ENCODE results near the gene SIX1.

SIX1 gene

DNA sequence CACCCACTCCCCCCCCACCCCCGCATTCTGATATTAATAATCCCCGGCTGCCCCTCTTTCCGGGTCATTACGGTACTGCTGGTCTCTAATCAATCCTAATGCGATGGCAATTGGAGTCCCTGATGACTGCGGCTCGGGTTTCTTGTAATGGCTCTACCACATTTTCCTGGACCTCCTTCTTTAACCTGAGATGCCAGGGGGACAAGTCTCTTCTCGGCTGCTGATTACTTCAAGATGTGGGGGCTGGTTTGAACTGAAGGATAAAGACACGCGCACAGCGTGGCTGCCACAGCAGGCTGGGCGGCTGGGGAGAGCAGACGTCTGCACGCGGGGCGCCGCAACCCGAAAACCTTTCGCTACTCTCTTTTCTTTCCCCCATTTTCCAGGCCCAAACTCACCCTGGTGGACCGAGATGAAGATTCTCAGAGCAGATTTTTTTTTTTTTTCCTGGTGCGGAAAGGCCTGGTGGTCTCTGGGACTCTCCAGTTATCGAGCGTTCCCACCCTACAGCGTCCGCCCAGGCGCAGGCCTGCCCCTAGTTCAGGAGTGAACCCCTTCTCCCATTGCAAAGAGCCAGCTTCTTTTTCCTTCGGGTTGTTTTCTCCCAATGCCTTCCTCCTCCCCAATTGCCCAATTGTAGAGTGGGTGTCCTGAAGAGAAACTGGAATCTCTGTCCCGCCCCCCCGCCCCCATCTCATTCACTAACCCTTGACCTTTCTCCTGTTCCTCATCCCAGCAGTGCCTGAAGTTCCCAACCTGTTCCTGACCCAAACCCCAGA lies 6.0 kb upstream of the SIX1 start:
- DNase-seq = no peak

DNA sequence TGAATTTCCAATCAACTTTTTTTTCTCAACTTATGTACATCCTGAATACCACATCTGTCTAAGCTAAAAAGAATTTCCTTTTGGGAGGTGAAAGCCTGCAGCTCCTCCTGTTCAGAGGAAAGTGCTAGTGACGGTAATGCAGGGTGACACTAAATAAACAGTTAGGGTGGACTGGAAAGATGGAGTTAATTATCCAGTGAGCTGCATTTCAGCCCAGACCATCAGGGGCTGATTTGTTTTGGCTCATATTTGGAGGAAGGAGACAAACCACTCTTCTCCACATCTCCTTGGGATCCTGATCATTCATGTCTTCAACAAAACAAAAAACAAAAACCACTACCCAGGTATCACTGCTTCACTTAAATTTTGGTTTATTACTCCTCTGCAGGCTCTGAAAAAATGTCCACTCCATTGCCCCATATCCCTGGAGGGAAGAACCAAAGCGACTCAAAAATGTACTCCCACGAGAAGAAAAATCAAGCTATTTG lies 5.1 kb upstream of the SIX1 start:
- no peak for DNase-seq

DNA sequence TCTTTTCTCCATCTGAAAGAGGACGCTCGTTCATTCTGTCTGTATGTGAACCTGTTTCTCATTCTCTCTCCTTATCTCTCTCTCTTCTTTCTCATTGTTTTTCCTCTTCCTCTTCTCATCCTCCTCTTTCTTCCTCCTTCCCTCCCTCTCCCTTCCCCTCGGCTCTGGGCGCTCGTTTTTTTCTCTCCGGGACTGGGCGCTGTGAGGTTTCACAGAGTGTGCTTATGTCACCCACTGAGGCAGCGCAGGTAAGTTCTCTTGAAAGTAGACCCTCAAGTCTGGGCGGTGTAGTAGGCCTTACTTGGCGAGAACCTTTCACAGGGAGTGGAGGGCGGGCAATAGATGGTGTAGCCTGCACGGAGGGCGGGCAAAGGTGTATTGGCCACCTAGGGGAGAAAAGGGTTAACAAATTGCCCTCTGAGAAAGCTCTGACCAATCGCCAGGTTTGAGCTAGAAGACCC lies 4.5 kb upstream of the SIX1 start:
- DNase-seq = no peak

DNA sequence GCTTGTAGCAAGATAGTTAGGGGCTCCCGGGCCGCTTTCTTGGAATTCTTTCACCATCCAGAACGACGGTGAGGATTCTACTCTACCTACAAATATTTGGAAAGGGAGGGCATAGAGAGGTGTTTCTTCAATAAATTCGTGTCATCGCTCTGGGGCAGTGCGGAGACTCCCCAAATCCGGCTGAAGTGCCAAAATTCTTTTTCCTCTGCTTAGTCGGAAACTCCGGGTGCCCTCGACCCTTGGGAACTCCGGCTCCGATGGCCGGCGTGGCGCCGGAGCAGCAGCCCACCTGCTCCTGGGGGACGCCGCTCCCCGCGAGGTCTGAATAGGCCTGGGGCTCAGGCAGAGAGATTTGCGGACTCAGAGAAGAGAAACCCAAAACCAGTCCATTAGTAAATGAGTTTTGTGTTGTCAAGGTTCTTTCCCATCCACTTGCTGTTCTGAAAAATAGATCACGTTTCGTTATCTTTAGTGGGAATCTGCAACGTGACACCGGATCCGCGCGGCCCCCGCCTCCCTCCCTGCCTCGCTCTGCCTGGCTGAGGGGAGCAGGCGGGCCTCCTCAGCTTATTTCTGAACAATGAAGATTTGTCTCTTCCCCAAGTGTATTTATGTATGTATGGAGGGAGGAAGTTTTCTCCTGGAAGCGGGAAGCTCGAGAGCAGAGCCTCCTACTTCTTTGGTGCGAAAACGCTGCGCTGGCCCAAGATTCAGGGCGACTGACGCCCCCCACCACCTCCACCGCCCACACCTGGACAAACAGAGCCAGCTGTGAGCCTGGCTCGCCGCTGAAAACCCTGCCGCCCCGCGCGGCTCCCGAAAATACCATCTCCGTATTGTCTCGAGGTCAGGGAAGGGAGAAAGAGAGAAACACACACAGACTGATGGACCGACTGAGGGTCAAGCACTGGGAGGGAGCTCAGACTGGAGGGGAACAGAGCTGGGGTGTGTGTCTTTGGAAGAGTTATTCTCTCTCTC lies 3.7 kb upstream of the SIX1 start:
- no peak for DNase-seq

DNA sequence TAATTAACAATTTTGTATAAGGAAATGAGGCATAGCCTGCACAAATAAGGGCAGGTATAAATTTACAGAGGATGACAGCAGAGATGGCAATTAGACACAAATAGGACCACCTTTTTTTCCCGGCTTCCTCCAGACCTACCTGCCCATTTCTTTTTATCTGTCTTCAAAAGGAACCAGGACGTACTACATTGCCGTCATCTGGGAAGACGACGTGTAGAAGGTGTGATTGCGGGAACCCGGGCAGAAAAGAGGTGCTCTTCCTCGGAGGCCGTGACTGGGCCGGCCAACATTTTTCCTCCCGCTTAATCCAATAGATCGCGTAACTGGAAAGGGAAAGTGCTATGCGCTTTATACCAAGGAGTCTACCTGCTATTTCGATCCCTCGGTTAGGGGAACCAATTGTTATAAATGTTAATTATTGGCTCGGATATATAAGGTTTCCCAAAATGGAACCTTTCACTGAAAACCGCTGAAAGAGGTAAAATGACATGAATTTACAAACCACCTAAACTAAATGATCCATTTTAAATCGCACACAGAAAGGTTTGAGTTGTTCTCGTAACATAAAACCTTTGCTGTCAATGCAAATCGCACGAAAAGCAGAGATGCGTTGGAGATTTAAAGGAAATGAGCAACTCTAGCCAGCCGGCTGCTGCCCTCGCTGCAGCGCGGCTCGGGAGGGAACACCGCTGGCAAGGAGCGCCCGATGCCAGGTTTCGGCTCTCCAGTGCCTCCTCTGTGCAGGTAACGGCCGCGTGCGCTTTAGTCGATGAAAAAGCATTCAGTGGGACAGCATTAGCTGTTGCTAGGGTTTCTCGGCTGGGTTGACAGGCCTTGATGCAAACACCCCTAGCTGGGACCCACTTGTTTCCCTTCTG lies 2.8 kb upstream of the SIX1 start:
- no peak for DNase-seq

DNA sequence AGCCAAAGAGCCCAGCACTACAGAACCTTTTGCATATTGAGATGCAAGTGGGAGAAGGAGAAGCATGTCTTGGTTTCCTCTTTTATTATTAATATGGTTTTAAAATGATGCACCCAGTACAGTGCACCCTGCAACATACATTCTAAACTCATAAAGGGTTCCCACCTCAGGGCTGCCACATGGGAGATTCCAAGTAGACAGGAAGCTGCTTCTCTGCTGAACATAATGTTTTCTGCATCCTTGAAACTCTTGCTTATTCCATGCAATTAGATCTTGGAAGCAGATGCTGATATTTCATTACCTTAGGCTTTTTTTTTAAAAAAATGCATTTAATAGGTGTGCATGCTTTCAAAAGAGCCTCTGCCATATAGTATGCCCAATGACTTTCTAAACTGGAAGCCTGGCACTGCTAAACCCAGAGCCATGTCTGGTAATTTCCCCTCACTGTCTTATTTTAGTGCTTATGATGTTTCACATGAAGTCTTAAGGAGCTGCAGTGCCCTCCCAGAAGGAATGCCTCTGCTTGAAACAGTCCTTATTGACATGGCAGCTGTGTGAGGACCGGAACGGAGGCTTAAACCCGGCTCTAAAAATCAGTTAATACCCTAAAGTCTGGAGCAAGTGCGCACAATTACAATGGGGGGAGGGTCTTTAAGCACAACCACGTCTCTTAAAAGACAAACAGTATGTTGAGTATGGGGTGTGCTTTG lies 2.0 kb upstream of the SIX1 start:
- no peak for DNase-seq

DNA sequence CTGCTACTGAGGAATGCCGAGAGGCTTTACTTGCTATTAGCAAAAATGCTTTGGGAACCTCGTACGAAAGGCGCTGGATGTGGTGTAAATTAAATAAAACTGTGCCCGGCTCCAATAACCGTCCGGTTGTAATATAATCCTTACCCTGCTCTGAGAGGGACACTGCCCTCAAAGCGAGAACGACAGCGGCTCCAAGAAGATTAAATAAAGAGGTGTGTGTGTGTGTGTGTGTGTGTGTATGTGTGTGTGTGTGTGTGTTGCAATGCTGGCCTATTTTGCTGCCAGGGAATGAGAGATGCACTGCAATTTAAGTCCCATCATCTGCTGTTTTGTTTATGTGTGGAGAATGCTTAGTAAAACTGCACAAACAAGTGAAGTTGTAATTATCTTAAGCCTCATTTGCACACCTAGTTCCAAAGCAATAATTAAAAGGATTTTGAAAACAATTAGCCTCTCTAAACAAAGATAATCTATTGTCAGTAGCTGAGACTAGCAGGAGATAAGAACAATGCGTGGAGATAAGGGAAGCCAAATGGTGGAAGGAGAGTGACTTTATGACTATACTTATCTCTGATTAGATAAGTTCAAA lies 1.2 kb upstream of the SIX1 start:
- DNase-seq = no peak

DNA sequence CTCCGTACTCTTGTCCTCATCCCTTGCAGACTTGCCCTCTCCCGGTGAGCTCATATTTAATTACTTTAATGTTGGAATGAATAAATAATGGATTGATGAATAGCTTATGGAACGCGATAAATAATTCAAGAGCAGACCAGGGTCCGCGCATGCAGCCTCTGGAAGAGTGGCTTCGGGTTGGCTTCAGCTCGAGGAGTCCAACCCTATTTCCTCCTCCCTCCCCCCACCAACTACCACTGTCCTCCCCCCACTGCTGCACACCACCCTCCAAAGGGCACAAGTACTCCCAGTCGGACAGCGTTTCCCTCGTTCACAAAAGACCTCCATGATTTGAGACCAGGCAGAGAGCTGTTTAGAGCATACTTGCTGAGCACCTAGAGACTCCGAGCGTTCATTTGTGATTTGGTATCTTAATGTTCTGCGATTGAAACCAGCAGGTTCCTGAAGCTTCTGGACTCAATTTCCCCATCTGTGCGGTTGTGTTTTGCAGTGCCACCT lies 647 bp upstream of the SIX1 start:
- DNase-seq = no peak

DNA sequence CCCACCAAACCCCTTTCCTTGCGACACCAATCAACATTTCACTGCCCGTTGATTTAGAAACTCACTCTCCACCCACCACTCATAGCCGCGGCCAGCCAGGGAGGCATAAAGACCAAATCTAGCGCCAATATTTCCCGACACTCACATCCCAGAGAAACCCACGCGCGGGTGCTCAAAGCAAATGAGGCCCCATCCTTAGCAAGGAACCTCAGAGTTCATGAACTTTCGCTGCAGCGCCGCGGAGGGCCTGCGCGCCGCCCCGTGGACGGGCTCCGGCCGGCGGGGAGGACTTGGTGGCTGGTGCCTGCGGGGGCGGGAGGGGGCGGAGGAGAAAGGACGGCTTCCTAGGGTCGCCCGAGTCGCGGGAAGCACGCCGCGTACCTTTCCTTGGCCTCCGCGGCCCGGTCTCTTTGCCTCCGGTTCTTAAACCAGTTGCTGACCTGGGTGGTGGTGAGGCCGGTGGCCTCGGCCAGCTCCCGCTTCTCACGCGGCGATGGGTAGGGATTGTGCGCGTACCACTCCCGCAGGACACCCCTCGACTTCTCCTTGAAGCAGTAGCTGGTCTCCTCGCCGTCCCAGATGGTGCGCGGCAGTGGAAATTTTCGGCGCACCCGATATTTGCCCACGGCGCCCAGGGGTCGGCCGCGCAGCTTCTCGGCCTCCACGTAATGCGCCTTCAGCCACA lies 886 bp downstream of the SIX1 start:
- DNase-seq = no peak

DNA sequence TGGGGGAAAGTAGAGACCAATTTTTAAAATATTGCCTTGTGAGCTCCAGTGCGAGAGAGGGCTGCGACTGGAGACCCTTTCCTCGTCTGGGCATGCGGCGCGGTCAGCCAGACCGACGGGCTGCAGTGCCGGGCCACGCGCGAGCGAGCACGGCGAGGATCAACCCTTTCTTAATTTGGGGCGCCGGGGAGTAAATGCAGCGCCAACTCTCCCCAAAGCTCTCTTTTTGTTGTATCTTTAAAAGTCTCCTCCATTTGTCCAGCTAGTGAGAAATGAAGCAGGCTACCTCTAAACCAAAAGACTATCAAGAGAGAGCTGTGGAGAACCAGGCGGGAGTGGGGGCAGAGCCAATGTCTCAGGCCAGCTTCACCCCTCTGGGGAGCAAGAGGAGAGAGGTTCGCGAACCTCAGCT lies 1.4 kb downstream of the SIX1 start:
- no peak for DNase-seq

DNA sequence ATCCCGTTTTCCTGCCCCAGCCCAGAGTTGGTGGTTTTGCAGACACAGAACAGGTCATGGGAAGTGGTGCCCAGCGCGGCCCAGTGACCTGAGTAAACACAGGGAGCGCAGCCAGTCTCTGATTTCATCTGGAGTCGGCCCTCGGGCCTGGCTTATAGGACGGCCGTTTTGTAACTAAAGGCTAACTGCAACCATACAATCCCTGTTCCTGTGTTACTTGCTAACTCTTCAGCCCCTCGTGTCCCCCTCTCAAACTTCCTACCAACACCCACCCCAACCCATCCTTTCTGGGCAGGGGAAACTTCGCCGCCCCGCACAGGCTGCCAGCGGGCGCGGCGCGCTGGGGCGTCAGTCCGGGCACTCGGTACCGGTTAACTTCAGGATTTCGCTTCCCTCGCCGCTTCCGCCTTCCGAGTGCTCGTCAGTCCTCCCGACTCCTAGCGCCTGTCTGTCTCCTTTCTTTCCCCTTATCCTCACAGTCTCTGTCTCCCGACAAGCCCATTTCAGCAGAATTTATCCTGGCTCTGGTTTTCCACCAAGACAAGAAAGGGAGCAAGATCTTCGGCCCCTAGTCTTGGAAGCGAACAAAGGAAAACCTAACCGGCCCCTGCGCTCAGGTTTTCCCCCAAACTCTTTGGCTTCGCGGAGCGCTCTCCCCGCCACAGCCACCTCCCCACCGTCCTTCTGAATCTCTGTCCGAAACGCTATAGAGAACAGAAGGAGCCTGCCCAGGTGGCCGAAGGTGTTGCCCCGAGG lies 2.0 kb downstream of the SIX1 start:
- DNase-seq = no peak

DNA sequence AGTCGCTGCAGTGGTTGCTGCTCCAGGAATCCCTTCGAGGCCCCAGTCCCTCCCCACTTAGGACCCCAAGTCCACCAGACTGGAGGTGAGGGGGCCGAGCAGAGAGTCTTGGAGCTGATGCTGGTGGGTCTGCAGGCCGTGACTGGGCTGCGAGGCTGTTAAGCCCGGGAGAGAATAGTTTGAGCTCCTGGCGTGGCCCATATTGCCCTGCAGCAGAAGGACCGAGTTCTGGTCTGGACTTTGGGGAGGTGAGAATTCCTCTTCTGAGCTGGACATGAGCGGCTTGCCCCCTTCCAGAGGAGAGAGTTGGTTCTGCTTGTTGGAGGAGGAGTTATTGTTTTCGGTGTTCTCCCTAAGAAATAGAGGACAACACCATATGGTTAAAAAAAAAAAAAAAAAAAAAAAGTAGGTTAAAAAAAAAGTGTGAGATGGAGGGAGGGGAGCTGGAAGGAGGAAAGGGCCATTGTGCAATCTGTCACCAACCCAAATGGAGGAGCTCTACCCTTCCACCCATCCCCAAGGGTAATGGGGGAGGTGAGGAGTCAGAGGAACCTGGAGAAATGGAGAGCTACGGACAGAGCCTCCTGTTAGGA lies 3.0 kb downstream of the SIX1 start:
- DNase-seq = no peak

DNA sequence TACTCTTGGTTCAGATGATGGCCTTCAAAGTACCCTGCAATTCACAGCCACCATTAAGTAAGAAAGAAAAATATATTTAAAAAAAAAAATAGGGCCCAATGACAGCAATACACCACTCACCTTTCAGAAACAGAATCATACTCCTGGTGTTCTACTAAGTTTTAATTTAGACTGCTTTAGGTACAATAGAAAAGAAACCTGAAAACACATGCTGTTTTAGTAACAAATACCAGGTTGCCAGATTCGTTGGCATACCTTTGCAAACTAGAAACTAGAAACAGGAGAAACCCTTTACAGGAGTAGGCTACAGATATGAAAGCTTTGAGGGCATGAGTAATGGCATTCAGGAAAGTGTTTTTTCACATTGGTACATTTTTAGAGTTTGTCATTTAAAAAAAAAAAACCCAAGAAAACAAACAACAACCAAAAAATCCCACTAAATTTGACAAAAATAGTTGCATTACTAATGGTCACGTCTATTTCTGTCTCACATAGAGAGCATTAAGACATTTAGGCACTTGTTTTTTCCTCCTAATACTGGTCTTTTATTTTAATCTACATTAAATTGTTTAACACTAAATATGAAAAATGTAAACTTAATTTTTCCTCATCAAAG lies 4.0 kb downstream of the SIX1 start:
- no peak for DNase-seq

DNA sequence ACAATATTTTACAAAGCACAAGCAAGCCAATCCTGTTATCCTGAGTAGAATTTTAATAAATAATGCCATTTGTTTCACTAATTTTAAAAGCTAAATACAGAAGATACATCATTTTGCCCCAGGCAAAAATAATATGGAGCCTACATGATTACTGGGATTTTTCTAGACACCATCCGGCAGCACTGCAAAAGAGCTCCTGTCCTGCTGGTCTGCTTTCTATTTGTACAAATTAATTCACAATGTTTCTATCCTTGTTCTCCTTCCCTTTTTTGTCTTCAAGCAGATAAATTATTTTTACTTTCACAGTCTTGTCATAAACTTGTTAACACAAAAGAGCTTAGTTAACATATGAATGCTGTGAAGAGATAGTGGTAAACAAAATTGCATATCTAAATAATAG lies 4.6 kb downstream of the SIX1 start:
- no peak for DNase-seq

DNA sequence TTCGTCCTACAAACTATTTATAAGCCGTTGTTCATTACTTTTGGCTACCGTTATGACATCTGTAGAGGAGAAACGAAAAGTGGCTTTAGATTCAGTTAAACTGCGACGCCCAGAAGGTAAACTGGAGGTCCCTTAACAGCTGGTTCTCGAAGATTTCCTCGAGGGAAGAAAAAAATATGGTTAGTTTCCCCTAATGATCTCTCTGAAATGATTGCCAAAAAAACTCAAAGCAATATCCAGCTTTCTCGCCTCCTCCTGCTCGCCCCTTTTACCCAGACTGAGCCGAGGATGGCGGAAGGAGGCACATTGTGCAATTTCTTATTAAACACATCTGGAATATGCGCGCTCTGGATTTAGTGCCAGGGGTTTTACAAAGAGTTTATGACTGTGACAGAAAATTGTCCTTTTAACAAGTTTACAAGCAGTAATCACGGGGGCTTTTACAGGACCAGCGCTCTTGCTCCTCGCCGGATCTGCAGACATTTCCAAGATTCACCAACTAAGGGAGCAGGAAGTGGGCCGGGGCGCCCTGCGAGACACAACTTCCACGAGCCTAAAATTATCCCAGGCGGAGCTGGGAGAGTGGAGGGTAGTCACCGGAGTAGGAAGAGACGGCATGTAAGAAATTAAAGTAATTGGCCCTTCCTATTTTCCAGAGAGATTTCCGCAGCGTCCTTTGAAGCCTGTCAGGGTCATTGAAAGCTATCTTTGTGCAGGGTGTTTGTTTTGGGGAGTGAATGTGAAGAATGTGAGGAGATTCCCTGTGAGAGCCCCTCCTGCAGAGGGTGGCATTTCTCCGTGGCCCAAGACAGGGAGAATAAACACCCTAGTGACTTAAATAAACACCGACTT lies 5.6 kb downstream of the SIX1 start:
- no peak for DNase-seq

DNA sequence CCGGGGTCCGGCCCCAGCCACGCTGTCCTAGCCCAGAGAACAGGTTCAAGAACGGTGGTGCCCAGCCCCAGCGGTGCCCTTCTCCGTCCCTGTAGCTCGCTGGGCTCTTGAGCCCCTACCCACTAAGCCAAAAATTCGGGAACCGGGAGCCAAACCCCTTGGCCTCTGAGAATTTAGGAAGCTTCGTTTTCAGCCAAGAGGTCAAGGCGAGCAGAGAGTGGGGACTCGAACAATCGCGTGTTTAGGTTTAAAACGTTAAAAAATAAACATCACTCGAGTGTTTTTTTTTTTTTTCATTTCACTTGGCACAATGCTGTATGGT lies 6.2 kb downstream of the SIX1 start:
- no peak for DNase-seq

DNA sequence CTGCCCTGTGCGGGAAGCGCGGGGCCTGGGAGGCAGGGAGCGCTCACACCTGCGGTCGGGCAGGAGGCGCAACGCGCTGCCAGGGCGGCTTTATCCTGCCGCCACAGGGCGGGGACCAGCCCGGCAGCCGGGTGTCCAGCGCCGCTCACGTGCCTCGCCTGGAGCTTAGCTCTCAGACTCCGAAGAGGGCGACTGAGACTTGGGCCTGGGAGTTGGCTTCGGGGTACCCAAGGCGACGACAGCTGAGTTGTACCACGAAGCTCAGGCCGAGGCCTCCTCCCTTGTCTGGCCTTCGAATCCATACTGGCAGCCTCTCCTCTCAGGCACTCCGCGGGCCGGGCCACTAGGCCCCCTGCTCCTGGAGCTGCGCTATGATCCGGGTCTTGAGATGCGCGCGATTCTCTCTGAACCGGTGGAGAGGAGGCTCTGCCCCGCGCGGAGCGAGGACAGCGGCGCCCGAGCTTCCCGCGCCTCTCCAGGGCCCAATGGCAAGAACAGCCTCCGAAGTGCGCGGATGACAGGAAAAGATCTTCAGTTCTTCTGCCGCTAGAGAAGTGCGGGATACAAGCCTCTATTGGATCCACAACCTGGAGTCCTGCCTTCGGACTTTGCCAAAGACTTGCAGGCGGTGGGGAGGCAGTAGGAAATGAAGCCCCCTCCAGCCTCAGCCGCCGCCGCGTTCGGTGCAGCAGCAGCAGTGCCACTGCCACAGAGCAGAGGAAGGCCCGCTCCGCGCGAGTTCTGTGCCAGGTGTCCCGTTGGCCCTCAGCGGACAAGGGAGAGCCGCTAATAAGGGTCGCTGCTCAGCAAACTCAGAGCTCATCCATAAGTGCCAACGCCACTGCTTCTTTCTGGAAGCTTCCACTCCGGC lies 6.8 kb downstream of the SIX1 start:
- no peak for DNase-seq
